HG02970 (cell line): ENCODE measurements around the gene SLC25A12.

Experiments used
- ATAC-seq: cut with Tn5 transposase; IDR thresholded peaks from one replicate; pipeline ENCODE4 v1.9.1; 2021; ENCODE audit warnings: mild to moderate bottlenecking, moderate library complexity, moderate number of reproducible peaks; ENCODE audit not compliant: unreplicated experiment, low FRiP score

SLC25A12 gene

DNA sequence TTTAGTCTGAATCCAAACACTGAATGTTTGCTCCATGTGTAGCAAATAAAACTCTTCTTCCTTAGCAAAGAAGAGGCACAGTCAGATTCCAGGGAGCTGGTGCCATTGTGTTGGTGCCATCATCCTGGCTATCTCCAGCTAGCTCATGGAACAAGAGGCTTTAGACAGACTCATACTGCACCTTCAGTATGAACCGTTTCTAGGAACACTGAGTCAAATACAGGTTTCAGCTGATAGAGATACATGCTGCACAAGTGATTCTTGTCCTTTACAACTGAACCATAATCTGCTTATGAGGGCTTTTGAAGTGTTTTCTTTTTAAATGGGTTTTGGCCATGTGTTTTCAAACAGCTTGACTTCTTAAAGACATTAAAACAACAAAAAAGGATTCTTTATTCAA is 148.9 kb downstream of the SLC25A12 start:
- ATAC-seq, result no peak

DNA sequence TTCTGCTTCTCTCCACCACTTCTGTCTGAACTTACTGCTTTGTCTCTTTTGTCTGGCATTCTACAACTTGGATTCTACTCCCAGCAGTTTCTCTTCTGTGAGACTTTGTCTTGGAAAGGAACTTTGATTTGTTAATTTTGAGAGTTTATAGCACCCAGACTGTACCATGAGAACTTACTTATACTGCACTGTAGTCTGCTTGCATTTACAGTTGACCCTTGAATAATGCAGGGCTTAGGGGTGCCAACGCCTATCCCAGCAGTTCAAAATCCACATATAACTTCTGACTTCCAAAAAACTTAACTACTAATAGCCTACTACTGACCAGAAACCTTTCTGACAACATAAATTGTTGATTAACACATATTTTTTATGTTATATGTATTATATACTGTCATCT is 151.3 kb downstream of the SLC25A12 start:
- no peak for ATAC-seq

DNA sequence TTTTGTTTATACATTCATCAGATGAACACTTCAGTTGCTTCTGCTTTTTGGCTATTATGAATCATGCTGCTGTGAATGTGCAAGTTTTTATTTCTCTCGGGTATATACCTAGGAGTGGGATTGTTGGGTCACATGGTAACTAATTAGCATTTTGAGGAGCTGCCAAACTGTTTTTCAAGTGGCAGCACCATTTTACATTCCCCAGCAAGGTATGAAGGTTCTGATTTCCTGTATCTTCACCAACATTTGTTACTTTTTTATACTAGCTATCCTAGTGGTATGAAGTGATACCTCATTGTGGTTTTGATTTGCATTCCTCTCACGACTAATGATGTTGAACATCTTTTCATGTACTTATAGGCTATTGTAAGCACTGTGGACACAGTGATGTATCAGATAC is 152.9 kb downstream of the SLC25A12 start:
- ATAC-seq, result no peak

DNA sequence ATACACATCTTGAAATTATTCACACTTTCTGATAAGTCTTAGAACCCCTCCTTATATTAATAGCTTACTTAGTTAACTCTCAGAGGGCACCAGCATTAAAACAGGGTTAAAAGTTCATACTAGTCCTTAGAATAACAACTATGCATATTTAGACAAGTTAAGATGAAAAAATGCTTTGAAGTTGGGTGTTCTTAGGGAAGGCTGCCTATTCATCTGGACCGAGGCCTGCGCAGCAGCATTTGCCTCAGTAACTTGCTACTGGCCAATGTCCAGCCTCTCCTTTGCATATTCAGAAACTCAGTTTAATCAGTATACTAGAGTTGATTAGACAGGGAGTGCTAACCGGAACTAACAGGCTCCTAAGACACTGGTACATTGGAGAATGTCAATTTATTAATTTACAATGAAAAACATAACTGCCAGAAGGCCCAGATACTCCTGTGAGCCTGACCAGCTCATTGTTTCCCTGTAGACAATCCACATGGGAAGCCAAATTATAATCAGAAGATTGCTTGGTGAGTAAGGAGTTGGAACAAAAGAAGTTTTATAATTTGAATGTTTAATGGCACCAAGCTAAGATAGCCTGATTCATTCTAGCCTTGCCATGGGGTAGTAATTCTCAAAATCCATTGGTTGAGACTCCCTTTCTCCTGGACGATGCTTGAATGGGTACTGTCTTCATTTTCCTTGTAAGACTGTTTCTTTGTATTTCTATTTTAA is 157.9 kb downstream of the SLC25A12 start:
- ATAC-seq, result no peak
